HG02588 (cell line): ENCODE measurements around the gene AK9.

Source experiments
- ATAC-seq: cut with Tn5 transposase; IDR thresholded peaks from one replicate; pipeline ENCODE4 v1.9.1; 2021; ENCODE audit warnings: mild to moderate bottlenecking, moderate library complexity; ENCODE audit not compliant: unreplicated experiment

Gene AK9

DNA sequence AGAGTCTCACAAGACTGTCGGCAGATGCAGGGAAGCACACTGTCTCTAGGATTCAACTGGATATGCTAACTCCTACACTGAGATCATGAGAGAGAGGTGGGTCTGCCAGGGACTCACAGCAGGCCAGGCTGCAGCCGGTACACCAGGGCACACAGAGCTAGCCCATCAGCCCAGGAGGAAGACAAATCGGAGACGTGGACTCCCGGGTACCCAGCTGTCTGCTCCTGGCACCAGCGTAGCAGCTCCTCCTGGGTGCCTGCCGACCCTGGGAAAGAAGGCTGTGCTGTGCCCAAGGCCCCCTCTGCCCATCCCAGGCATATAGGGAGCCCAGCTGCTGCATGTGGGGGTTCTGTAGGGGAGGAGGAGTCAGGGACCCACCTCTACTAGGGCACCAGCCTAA is 242.4 kb downstream of the AK9 start:
- no peak for ATAC-seq

DNA sequence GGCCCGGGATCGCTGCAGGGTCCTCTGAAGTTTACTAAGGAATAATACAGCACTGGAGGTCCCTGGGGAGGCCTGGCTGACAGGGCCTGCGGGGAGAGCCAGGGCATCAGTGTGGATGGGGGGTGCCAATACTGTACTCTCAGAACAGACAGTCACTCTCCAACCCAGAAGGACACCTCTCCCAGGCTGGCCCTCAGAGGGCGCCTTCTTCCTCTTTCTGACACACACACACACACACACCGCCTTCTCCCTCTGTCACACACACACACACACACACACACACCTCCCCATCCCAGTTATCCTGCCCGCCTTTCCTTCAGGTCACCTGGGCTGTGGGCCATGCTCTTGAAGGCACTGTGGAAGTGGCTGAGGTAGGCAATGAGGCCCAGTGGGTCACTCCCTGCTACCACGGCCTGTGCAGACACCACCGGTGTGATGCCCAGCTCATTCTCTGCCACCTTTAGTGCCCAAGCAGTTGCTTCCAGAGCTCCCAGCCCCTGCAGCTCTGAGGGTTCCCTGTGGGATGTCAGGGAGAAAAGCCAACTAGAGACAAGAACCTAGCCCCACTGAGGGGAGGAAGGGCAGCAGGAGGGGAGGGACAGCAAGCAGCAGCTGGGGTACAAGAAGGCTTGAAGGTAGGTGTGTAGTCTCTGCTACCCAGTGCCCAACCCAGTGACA is 243.0 kb downstream of the AK9 start:
- ATAC-seq: no peak

DNA sequence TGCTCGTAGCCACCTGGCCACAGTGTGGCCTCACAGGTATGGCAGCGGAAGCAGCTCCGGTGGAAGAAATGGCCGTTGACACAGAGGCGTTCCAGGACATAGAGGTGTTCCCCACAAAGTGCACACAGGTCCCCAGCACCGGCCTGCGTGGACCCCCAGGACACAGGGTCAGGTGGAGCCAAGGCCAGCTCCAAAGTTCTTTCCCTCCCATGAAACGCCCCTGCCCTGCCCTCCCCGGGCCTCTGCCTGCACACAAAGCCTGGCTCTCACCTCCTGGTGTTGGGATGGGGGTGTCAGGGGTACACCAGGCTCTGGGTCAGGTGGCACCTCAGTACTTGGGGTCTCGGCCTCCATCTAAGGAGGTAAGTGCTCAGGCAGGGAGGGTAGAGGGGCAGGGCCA is 243.9 kb downstream of the AK9 start:
- no peak for ATAC-seq

DNA sequence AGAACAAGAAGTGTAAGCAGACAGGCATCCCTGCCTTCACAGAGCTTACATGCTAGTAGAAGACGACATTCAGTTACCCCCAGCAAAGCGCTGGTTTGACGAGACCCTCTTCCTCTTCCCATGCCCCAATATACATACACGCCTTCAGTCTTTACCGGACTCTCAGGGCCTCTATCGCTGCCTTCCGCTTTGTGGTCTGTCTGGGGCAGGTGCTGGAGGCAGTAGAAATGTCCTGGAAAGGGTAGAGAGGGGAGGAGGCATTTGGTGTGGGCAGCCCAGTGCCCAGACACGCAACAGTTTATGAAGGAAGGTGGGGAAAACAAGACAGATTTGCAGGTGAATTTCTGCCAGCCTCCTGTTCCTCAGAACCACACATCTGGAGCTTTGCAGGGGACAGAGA is 244.5 kb downstream of the AK9 start:
- no peak for ATAC-seq

DNA sequence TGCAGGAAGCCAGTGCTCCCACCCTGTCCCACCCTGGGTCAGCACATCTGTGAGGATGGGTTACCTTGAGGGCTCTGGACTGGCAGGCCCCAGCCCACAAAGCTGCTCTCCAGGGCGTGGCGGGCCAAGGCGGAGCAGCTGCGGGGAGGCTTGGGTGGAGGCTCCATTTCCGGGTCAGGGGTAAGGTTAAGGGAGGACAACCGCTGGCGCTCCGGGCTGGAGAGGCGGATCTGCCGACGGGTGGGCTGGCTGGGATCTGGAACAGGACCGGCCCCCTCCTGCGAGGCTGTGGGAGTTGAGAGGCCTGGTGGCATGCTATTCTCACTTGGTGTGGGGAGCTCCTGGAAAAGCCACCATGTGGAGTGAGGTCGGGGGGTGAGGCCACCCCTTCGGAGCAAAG is 244.9 kb downstream of the AK9 start:
- no peak for ATAC-seq

DNA sequence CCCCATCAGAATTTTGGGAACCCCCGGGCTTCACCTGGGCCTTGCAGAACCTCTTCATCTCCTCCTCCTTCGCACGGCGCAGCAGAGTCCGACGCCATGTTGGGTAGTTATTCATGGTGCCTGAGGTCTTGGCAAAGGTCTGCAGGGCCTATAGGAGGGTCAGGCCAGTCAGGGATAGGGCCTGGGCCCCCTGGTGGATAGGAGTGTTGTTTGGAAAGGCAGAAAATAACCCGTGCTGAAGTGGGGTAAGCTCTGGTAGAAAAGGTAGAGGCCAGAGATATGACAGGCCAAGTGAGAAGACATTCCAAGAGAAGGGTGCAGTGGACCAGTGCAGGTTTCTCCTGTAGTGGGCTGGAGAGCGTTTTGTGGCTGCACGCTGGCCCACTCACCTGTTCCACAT is 245.6 kb downstream of the AK9 start:
- ATAC-seq: no peak

DNA sequence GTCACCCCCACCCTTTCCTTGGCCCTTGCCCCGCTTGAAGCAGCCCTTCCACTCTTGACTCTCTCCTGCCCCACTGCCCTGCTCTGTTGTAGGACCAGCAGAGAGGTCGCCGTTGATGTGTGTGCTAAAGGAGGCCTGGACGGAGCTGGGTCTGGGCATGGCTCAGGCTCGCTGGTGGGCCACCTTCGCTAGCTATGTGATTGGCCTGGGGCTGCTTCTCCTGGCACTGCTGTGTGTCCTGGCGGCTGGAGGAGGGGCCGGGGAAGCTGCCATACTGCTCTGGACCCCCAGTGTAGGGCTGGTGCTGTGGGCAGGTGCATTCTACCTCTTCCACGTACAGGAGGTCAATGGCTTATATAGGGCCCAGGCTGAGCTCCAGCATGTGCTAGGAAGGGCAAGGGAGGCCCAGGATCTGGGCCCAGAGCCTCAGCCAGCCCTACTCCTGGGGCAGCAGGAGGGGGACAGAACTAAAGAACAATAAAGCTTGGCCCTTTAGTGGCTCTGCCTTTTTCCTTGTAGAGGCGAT is 247.5 kb downstream of the AK9 start:
- ATAC-seq: no peak
